GM18870 (cell line): ENCODE results near the gene RPP25.
"Not testable (repeated sequence)": the region's sequence is repeated elsewhere in the genome, so short reads cannot be mapped to it uniquely, and the experiment has no call there.

Experiments used
- ATAC-seq: cut with Tn5 transposase; IDR thresholded peaks from one replicate; pipeline ENCODE4 v1.9.1; 2021; ENCODE audit warnings: moderate library complexity; ENCODE audit not compliant: unreplicated experiment

The RPP25 gene

DNA sequence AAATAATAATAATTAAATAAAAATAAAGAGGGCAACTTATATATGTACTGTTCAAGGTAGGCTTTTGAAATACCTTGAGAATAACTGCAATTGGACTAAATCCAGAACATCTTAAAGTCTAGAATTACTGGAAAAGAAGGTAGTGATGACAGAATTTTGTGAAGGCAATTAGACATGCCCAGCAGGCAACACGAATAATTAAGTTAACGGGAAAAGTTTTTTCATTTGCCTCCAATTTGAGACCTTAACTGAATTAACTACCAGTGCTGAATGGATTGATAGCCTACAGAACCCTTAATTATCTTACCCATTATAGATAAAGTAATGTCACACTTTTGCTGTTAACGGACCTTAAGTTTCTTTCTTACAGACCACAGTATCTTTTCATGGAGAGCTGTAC, 32.0 kb downstream of the RPP25 start:
- ATAC-seq = no peak

DNA sequence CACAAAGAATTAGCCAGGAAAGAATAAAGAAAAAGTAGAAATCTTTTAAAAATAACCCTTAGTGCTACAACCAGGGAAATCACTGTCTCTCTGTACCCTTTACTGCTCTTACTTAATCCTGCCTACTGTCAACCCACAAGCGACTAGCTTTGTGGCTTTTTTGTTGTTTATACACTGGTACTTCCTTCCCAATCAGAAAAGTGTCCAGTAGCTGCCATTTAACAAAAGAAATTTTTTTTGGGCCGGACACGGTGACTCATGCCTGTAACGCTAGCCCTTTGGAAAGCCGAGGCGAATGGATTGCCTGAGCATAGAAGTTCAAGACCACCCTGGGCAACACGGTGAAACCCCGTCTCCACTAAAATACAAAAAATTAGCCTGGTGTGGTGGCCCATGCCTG, 36.1 kb downstream of the RPP25 start:
- ATAC-seq = no peak

DNA sequence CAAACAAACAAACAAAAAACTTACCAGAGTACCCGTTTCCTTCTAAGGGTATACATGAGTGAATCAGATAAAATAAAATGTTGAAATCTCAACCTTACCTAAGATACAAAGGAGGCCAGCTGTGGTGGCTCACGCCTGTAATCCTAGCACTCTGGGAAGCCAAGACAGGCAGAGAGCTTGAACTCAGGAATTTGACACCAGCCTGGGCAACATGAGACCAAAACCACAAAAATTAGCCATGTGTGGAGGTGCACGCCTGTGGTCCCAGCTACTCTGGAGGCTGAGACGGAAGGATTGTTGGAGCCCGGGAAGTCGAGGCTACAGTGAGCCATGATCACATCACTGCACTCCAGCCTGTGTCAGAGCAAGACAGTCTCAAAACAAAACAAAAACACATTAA, 38.9 kb downstream of the RPP25 start:
- ATAC-seq = no peak

DNA sequence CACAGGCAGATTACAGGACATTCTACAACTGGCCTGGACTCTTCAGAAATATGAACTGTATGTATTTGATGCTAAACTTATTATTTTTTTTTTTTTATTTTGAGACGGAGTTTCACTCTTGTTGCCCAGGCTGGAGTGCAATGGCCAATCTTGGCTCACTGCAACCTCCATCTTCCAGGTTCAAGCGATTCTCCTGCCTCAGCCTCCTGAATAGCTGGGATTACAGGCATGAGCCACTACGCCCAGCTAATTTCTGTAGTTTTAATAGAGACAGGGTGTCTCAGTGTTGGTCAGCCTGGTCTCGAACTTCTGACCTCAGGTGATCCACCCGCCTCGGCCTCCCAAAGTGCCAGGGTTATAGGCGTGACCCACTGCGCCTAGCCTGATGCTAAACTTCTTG, 42.8 kb downstream of the RPP25 start:
- not testable (repeated sequence) for ATAC-seq

DNA sequence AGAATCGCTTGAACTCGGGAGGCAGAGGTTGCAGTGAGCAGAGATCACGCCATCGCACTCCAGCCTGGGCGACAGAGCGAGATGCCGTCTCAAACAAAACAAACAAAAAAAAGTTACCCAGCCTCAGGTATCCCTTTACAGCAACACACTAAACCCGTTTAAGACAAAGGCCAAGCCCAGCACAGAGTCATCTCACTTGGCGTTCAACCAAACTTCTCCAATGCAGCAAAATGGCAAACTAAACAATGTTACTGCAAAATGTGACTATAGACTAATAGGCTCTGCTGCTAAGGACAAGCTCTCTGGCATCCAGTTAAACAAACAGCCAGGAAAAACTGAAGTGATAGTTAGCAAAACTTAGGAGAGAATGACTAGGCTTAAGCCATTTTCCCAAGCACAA, 43.5 kb downstream of the RPP25 start:
- ATAC-seq = no peak

DNA sequence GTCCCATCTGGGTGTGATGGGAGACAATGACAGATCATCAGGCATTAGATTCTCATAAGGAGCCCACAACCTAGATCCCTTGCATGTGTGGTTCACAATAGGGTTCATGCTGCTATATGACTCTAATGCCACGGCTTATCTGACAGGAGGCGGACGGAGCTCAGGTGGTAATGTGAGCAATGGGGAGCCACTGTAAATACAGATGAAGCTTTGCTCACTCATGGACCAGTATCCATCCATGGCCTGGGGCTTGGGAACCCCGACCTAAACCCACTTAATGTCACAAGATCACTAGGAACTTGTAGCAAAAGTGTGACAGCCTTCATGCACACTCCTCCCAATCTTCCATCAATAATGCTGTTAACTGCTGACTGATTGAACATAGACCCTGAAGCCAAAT, 47.9 kb downstream of the RPP25 start:
- no peak for ATAC-seq

DNA sequence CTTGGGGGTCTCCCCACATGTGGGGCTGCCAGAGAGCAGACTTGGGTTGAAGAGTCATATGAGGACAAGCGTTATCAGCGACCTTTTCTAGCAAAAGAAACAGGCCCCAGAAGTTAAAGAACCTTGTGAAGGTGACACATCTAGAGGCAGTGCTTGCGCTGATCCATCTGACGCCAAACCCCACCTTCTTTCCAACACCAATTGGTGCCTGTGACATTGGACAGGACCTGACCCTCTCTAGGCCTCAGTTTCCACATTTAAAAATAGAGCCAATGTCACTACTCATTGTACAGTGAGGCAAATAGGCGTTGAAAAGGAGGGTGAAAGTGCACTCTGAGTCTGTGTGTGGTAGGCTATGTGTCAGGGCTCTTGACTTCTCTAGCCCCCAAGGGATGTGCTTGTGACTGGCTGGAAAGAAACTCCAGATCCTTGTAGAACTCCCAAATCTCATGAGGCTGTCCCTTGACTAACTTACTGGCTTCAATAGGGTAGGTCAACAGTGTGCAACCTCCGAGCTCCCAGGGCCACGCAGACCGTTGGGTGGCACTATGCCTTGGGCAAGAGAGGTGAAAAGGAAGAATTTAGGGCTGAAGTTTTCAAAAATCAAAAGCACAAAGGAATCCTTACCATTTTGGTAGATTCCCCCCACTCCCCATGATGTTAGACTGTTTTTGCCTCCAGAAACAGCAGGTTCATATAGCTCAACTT, 49.3 kb downstream of the RPP25 start:
- no peak for ATAC-seq

DNA sequence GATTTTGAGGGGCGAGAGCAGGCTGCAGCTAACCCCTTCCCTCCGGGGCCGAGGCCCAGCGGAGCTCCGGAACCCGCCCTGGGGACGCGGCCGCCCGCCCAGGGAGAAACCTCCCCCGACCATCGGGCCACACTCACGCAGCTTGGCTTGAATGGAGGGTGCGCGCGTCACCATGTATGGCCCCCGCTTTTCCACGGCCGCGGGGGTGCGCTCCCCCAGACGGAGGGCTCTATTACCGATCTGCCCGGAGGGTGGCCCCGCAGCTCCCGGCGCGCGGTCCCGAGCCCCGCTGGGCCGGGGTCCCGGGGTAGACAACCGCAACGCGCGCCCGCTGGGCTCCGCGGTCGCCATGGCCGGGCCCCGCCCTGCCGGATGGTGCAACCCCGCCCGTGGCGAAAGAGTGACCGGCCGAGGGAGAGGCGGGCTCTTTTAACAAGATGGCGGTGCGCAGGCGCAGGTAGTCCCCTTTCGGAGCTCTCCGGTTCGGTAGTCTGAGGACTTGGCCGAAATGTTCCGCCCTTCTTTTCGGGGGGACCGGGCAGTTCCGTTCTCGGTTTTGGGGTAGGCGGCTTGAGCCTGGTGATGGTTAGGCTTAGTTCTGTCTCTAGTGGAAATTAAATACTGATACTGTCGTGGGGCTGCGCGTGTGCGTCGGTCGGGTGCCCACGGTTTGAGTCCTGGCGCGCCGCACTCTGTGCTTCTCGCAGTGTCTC, 50.0 kb downstream of the RPP25 start, which contains the start of gene FAM219B:
FAM219B (minus strand) TSS at position 402 of the 713 bp plus-strand sequence; CDS start at position 351, 51 bp downstream.
- peak; percentile 60 for ATAC-seq

DNA sequence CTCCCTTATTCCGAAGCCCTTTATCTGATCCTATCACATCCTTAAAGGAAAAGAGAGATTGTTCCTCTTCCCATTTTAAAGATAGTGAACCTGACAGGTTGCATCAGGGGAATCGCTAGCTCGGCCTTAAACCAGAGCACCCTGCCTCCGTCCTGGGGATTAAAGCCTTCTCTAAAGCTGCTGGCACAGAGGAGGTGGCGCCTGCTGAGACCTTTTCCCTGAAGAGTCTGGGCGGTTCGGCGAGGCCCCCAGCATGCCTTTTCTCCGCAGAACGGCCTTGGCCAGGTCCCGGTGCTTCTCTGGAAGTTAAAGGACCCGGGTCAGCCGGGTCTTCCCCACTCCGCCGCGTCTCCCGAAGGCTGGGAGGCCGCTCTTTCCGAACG, 50.5 kb downstream of the RPP25 start:
- ATAC-seq = peak; percentile 21
